CD14-positive monocyte (primary cell): ENCODE measurements around the gene GDF10. TPM values are rescaled to one million over a fixed set of nuclear protein-coding genes. Genes with fewer than 3 reads are reported as not detected.
A peak's percentile ranks its signal among the peaks of the same experiment; 100 is the strongest.

Source experiments
- DNase-seq, 3 donors: peaks; one replicate each; pipeline ENCODE4 v3.0.0-alpha.2; 2011 to 2022
- H2AFZ ChIP-seq: 2 replicates; pipeline ENCODE4 v1.6.0; 2012; ENCODE audit warnings: mild to moderate bottlenecking, low read depth, low read length, inconsistent platforms; ENCODE audit not compliant: insufficient read depth, poor library complexity, severe bottlenecking
- H3K27ac ChIP-seq, 2 donors: 1 replicate in 1 of 2; 2 replicates in 1 of 2; pipeline ENCODE4 v1.5.1; 2012 to 2013; ENCODE audit warnings: low read length in 2 of 2, control low read depth in 1 of 2, inconsistent platforms in 1 of 2, low read depth in 1 of 2, mild to moderate bottlenecking in 1 of 2
- H3K27me3 ChIP-seq, 2 donors: one replicate each; pipeline versions ENCODE4 v1.6.0 to v1.6.1; 2011 to 2013; ENCODE audit warnings: low read length in 2 of 2; ENCODE audit not compliant: control insufficient read depth in 2 of 2, insufficient read depth in 2 of 2
- H3K36me3 ChIP-seq, 2 donors: replicated peaks in 1 of 2; 1 replicate in 1 of 2; 2 replicates in 1 of 2; pipeline versions ENCODE4 v1.5.1 to v1.6.1; 2012 to 2013; ENCODE audit warnings: low read length in 2 of 2, control low read depth in 1 of 2, inconsistent platforms in 1 of 2, mild to moderate bottlenecking in 1 of 2; ENCODE audit not compliant: insufficient read depth in 2 of 2, control insufficient read depth in 1 of 2
- H3K4me1 ChIP-seq, 2 donors: 1 replicate in 1 of 2; 2 replicates in 1 of 2; pipeline versions ENCODE4 v1.5.1 to v1.6.1; 2012 to 2013; ENCODE audit warnings: low read length in 2 of 2, control low read depth in 1 of 2, inconsistent platforms in 1 of 2, mild to moderate bottlenecking in 1 of 2, moderate library complexity in 1 of 2; ENCODE audit not compliant: insufficient read depth in 2 of 2, control insufficient read depth in 1 of 2
- H3K4me2 ChIP-seq: replicated peaks from 2 replicates; pipeline ENCODE3; 2012; ENCODE audit warnings: low read length, moderate library complexity, mild to moderate bottlenecking; ENCODE audit not compliant: poor library complexity, severe bottlenecking; ENCODE audit errors: extremely low read depth
- H3K4me3 ChIP-seq, 3 experiments: fragments of 200-600 bp in 1 of 3; sonication (generic) in 1 of 3; replicated peaks in 1 of 3; 1 replicate in 2 of 3; 2 replicates in 1 of 3; pipeline ENCODE4 v1.5.1; 2011 to 2013; ENCODE audit warnings: low read length in 3 of 3, mild to moderate bottlenecking in 3 of 3, control low read depth in 2 of 3, low read depth in 2 of 3, inconsistent platforms in 1 of 3, moderate library complexity in 1 of 3
- H3K79me2 ChIP-seq: 2 replicates; pipeline ENCODE4 v1.6.0; 2012; ENCODE audit warnings: mild to moderate bottlenecking, control low read depth, inconsistent platforms, low read length, moderate library complexity; ENCODE audit not compliant: insufficient read depth
- H3K9ac ChIP-seq: 2 replicates; pipeline ENCODE4 v1.6.0; 2017; ENCODE audit warnings: low read length, mild to moderate bottlenecking; ENCODE audit not compliant: insufficient read depth, poor library complexity, severe bottlenecking
- H3K9me3 ChIP-seq, 2 donors: replicated peaks in 1 of 2; 1 replicate in 1 of 2; 2 replicates in 1 of 2; pipeline versions ENCODE4 v1.5.1 to v1.6.1; 2012 to 2013; ENCODE audit warnings: low read length in 2 of 2, control low read depth in 1 of 2; ENCODE audit not compliant: control insufficient read depth in 1 of 2, insufficient read depth in 1 of 2
- H4K20me1 ChIP-seq: 2 replicates; pipeline ENCODE4 v1.6.0; 2012; ENCODE audit warnings: mild to moderate bottlenecking, low read length, control low read depth, moderate library complexity; ENCODE audit not compliant: insufficient read depth
- H3K27ac Mint-ChIP-seq, 7 donors: one replicate each; pipeline ENCODE4 v1.8.0; 2020; ENCODE audit warnings: mild to moderate bottlenecking in 7 of 7, mixed read lengths in 7 of 7, moderate library complexity in 6 of 7, inconsistent platforms in 2 of 7
- H3K27me3 Mint-ChIP-seq, 3 donors: one replicate each; pipeline ENCODE4 v1.8.0; 2021 to 2022; ENCODE audit warnings: low read depth in 3 of 3, mild to moderate bottlenecking in 3 of 3, mixed read lengths in 3 of 3, moderate library complexity in 3 of 3, inconsistent platforms in 1 of 3
- H3K36me3 Mint-ChIP-seq, 2 donors: one replicate each; pipeline ENCODE4 v1.8.0; 2020; ENCODE audit warnings: mixed read lengths in 2 of 2, inconsistent platforms in 1 of 2, mild to moderate bottlenecking in 1 of 2
- H3K4me1 Mint-ChIP-seq: one replicate; pipeline ENCODE4 v1.8.0; 2020; ENCODE audit warnings: mild to moderate bottlenecking, mixed read lengths
- H3K4me3 Mint-ChIP-seq, 2 donors: one replicate each; pipeline ENCODE4 v1.8.0; 2020; ENCODE audit warnings: mild to moderate bottlenecking in 2 of 2, mixed read lengths in 2 of 2, moderate library complexity in 1 of 2
- H3K9me3 Mint-ChIP-seq, 7 donors: one replicate each; pipeline ENCODE4 v1.8.0; 2020 to 2022; ENCODE audit warnings: mixed read lengths in 7 of 7, mild to moderate bottlenecking in 6 of 7, moderate library complexity in 6 of 7, inconsistent platforms in 2 of 7
- CTCF ChIP-seq: fragments of 200-600 bp; IDR thresholded peaks from one replicate; pipeline ENCODE4 v1.8.0; 2022; ENCODE audit warnings: antibody characterized with exemption, mild to moderate bottlenecking
- WGBS: methylation state at CpG from one replicate; pipeline ENCODE4 v1.1.5; 2013; ENCODE audit warnings: missing lambda C conversion rate; ENCODE audit not compliant: insufficient coverage; 5-methylcytosine and 5-hydroxymethylcytosine counted together
- intact Hi-C, 2 donors: fragments of 100-400 bp; cut with micrococcal nuclease; formaldehyde crosslinking; loops; one replicate each; pipeline versions ENCODE4 v1.15.0 to v1.15.1; 2023
- polyA plus RNA-seq, 3 donors: library from polyadenylated mRNA; depleted of rRNA in 1 of 3; unstranded in 2 of 3; stranded (reverse) in 1 of 3; fragments of 300-500 nt in 2 of 3; fragments of >200 nt in 1 of 3; fragmentation: Illumina TruSeq in 2 of 3; gene quantifications; 1 replicate in 2 of 3; 2 replicates in 1 of 3; pipeline ENCODE4 v1.2.3, GENCODE V29; 2012 to 2021

GDF10 gene
- polyA plus RNA-seq, 3 donors = not detected

- DNase-seq = peak; percentile 81 to 93 (median 92)
- Histone ChIP-seq H3K36me3 (no peaks in the 10 kb centered on the region), H3K9ac (no peak overlapping the region), H3K9me3 (peaks cover 0 to 4% of the 10 kb centered on the region in 2 donors), H3K27ac (peak overlapping the region in 1 of 2 donors; percentile 46), H3K79me2 (no peaks in the 10 kb centered on the region), H3K4me3 (no peak overlapping the region), H4K20me1 (no peaks in the 10 kb centered on the region), H3K27me3 (no peaks in the 10 kb centered on the region), H2AFZ (peak overlapping the region; percentile 52), H3K4me2 (no peak overlapping the region), H3K4me1 (peaks cover 27 to 29% of the 10 kb centered on the region in 2 donors)
- peaks cover 3 to 14% of the 10 kb centered on the region in 2 donors for H3K36me3 Mint-ChIP-seq
- intact Hi-C loops = no loop called here
- TF ChIP-seq CTCF = no peak
- peaks cover 41% of the 10 kb centered on the region for H3K4me1 Mint-ChIP-seq
- H3K27me3 Mint-ChIP-seq = peaks cover 0 to 8% (median 0%) of the 10 kb centered on the region in 3 donors
- peak overlapping the region in 6 of 7 donors; percentile 59 to 89 (median 74) for H3K27ac Mint-ChIP-seq
- H3K4me3 Mint-ChIP-seq = peak overlapping the region in 1 of 2 donors; percentile 51
- H3K9me3 Mint-ChIP-seq = peaks cover 0 to 8% (median 0%) of the 10 kb centered on the region in 7 donors
- WGBS = 46% methylated on average over 7 of the region's 7 CpGs
These were observed 35.2 kb upstream of the GDF10 start for GRCh38 chr10:47264797-47265281.

DNA sequence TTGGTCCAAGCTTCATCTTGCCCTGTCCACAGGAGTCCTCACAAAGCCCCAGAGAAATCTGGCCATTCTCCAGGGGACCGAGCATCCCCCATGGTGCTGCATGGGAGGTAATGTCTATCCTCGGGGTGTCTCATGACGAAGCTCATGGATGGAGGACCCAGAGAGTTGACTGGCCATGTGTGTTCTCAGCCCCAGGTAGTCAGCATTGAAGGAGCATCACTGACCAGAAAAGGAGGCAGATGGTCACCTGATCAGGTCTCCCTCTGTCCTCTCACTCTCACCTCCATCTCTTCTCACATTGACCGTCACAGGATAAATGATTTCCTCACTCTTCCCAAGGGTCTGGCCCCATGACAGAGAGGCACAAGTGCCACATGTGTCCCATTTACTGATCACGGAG lies 33.4 kb upstream of the GDF10 start:
- Histone ChIP-seq H2AFZ (no peak overlapping the region), H3K27ac (no peak overlapping the region), H3K9me3 (peaks cover 0 to 4% of the 10 kb centered on the region in 2 donors), H3K79me2 (no peaks in the 10 kb centered on the region), H3K4me3 (no peak overlapping the region), H3K9ac (no peak overlapping the region), H4K20me1 (no peaks in the 10 kb centered on the region), H3K4me1 (peaks cover 13 to 15% of the 10 kb centered on the region in 2 donors), H3K27me3 (no peaks in the 10 kb centered on the region), H3K36me3 (no peaks in the 10 kb centered on the region), H3K4me2 (no peak overlapping the region)
- peaks cover 3 to 8% of the 10 kb centered on the region in 2 donors for H3K36me3 Mint-ChIP-seq
- H3K9me3 Mint-ChIP-seq = peaks cover 0 to 8% (median 0%) of the 10 kb centered on the region in 7 donors
- 100% methylated on average over 1 of the region's 5 CpGs for WGBS
- H3K4me3 Mint-ChIP-seq = no peak overlapping the region
- peaks cover 0 to 5% (median 0%) of the 10 kb centered on the region in 3 donors for H3K27me3 Mint-ChIP-seq
- H3K27ac Mint-ChIP-seq = peak overlapping the region in 1 of 7 donors; percentile 68
- intact Hi-C loops = no loop called here
- H3K4me1 Mint-ChIP-seq = peaks cover 24% of the 10 kb centered on the region
- DNase-seq = no peak
- TF ChIP-seq CTCF = no peak
